Endothelial cell of umbilical vein (primary cell): Measurements from ENCODE around the gene GAK. TPM values are rescaled to one million over a fixed set of nuclear protein-coding genes. Genes with fewer than 3 reads are reported as not detected.

Source experiments
- BruUV-seq: library from RNA; stranded (reverse); fragments of 400-500 nt; replicated peaks from 2 replicates; lab custom pipeline; 2021; lab: Mats Ljungman, UMichigan
- CTCF ChIA-PET: fragments of 300-600, 350-600 bp; sonication (Branson Sonifier 250); formaldehyde crosslinking; loops from one replicate; lab custom pipeline; 2021; ENCODE audit warnings: antibody characterized with exemption, inconsistent platforms; lab: Charles Lee
- POLR2A ChIA-PET: fragments of 300-600, 350-600 bp; sonication (Branson Sonifier 250); formaldehyde crosslinking; loops from one replicate; lab custom pipeline; 2021; ENCODE audit warnings: antibody characterized with exemption, inconsistent platforms; lab: Charles Lee
- DNase-seq: peaks from one replicate; pipeline ENCODE4 v3.0.0-alpha.2; 2011; ENCODE audit warnings: low read depth, low spot score
- FAIRE-seq: peaks from 2 replicates; lab custom pipeline; 2011; peaks lifted over from hg19 to GRCh38; lab: Jason Lieb, UNC
- H2AFZ ChIP-seq: 2 replicates; pipeline ENCODE4 v1.6.0; 2012; ENCODE audit warnings: low read depth, low read length, control low read depth, inconsistent platforms
- H3K27ac ChIP-seq: 2 replicates; pipeline ENCODE4 v1.5.1; 2011; ENCODE audit warnings: low read depth, mild to moderate bottlenecking, control low read depth, low read length, moderate library complexity; ENCODE audit not compliant: insufficient read depth
- H3K27me3 ChIP-seq, 2 experiments: 2 replicates each; pipeline versions ENCODE4 v1.6.0 to v1.6.1; 2011; ENCODE audit warnings: low read length in 2 of 2, mixed read lengths in 1 of 2; ENCODE audit not compliant: control insufficient read depth in 2 of 2, insufficient read depth in 2 of 2
- H3K36me3 ChIP-seq, 2 experiments: 2 replicates in 1 of 2; 3 replicates in 1 of 2; pipeline ENCODE4 v1.5.1; 2011; ENCODE audit warnings: low read length in 2 of 2, mild to moderate bottlenecking in 1 of 2, moderate library complexity in 1 of 2; ENCODE audit not compliant: control insufficient read depth in 2 of 2, insufficient read depth in 2 of 2; ENCODE audit errors: extremely low read depth in 1 of 2
- H3K4me1 ChIP-seq: 3 replicates; pipeline ENCODE4 v1.5.1; 2011; ENCODE audit warnings: mild to moderate bottlenecking, low read length; ENCODE audit not compliant: control insufficient read depth, insufficient read depth; ENCODE audit errors: extremely low read depth
- H3K4me2 ChIP-seq: 2 replicates; pipeline ENCODE4 v1.6.1; 2011; ENCODE audit warnings: low read length, control low read depth, mixed read lengths; ENCODE audit not compliant: insufficient read depth
- H3K4me3 ChIP-seq, 3 experiments: fragments of 200-600 bp in 1 of 3; sonication (generic), shearing (Covaris generic) in 1 of 3; replicated peaks in 1 of 3; 2 replicates each; pipeline ENCODE4 v1.5.1; 2011 to 2016; ENCODE audit warnings: control low read depth in 3 of 3, low read length in 3 of 3, mild to moderate bottlenecking in 2 of 3, inconsistent platforms in 1 of 3, low read depth in 1 of 3, moderate library complexity in 1 of 3; ENCODE audit not compliant: insufficient read depth in 1 of 3
- H3K79me2 ChIP-seq: 2 replicates; pipeline ENCODE4 v1.6.0; 2012; ENCODE audit warnings: low read length, inconsistent platforms; ENCODE audit not compliant: control insufficient read depth, insufficient read depth
- H3K9ac ChIP-seq: replicated peaks from 2 replicates; pipeline ENCODE3; 2011; ENCODE audit warnings: low read length, control low read depth; ENCODE audit not compliant: insufficient read depth; ENCODE audit errors: extremely low read depth
- H3K9me1 ChIP-seq: replicated peaks from 3 replicates; pipeline ENCODE4 v1.6.0; 2011; ENCODE audit warnings: mild to moderate bottlenecking, low read length; ENCODE audit not compliant: control insufficient read depth, insufficient read depth; ENCODE audit errors: extremely low read depth
- H3K9me3 ChIP-seq: replicated peaks from 2 replicates; pipeline ENCODE4 v1.5.1; 2012; ENCODE audit warnings: low read length, inconsistent platforms; ENCODE audit not compliant: control insufficient read depth, insufficient read depth
- H4K20me1 ChIP-seq: replicated peaks from 2 replicates; pipeline ENCODE3; 2011; ENCODE audit warnings: mild to moderate bottlenecking, low read length; ENCODE audit not compliant: control insufficient read depth, insufficient read depth; ENCODE audit errors: extremely low read depth
- EZH2 ChIP-seq: IDR thresholded peaks from 2 replicates; pipeline ENCODE4 v1.6.1; 2012; ENCODE audit warnings: borderline replicate concordance, low read depth, mild to moderate bottlenecking, moderate library complexity, low read length, inconsistent platforms; ENCODE audit not compliant: severe bottlenecking
- FOS ChIP-seq: IDR thresholded peaks from 2 replicates; pipeline ENCODE4 v1.6.1; 2011; ENCODE audit warnings: mild to moderate bottlenecking, low read length, moderate library complexity, borderline replicate concordance; ENCODE audit not compliant: insufficient read depth
- GATA2 ChIP-seq: IDR thresholded peaks from 2 replicates; pipeline ENCODE4 v1.7.0; 2011; ENCODE audit warnings: low read depth, mild to moderate bottlenecking, moderate library complexity, mixed read lengths, low read length; ENCODE audit not compliant: insufficient read length, insufficient read depth
- JUN ChIP-seq: IDR thresholded peaks from 2 replicates; pipeline ENCODE4 v1.6.1; 2011; ENCODE audit warnings: borderline replicate concordance, low read depth; ENCODE audit not compliant: insufficient read length, insufficient read depth
- MYC ChIP-seq: IDR thresholded peaks from one replicate; pipeline ENCODE4 v1.6.1; 2011; ENCODE audit warnings: mild to moderate bottlenecking, low read depth, low read length
- POLR2A ChIP-seq: IDR thresholded peaks from 2 replicates; pipeline ENCODE4 v1.6.1; 2012; ENCODE audit warnings: low read depth, mild to moderate bottlenecking, control low read depth, low read length
- POLR2AphosphoS5 ChIP-seq: IDR thresholded peaks from 2 replicates; pipeline ENCODE4 v1.6.1; 2012; ENCODE audit warnings: low read depth, mild to moderate bottlenecking, control low read depth, low read length, moderate library complexity; ENCODE audit not compliant: insufficient read depth
- dilution Hi-C: fragments of 300-500 bp; cut with MboI; formaldehyde crosslinking; loops from one replicate; pipeline ENCODE4 v1.15.0; 2019; ENCODE audit warnings: low sequenced_read_pairs; ENCODE audit not compliant: extremely low pct_ligation_motif_present
- intact Hi-C: fragments of 100-400 bp; cut with micrococcal nuclease; formaldehyde crosslinking; loops from one replicate; pipeline ENCODE4 v1.10.0; 2022
- polyA plus RNA-seq, 4 experiments: library from polyadenylated mRNA; depleted of rRNA in 3 of 4; stranded (reverse) in 3 of 4; unstranded in 1 of 4; fragments of >200 nt; gene quantifications; 2 replicates each; pipeline versions ENCODE4 v1.2.1 to v1.2.3, GENCODE V29; 2011 to 2012; ENCODE audit warnings: missing spikeins in 1 of 4
- total RNA-seq: library from RNA; stranded (reverse); gene quantifications from 2 replicates; pipeline ENCODE4 v1.2.3, GENCODE V29; 2021
- TF ChIP-seq, protein P1 (sequence below), 2 donors: IDR thresholded peaks; 1 replicate in 1 of 2; 2 replicates in 1 of 2; pipeline ENCODE4 v1.5.1; 2011; ENCODE audit warnings: low read length in 2 of 2, mild to moderate bottlenecking in 2 of 2, moderate library complexity in 2 of 2, control low read depth in 1 of 2, inconsistent platforms in 1 of 2, low read depth in 1 of 2; ENCODE audit not compliant: insufficient read depth in 1 of 2; ENCODE audit errors: extremely low read depth in 1 of 2
- TF ChIP-seq, protein P2 (sequence below): IDR thresholded peaks from 2 replicates; pipeline ENCODE4 v1.6.1; 2011; ENCODE audit not compliant: insufficient read depth, insufficient read length

GAK gene
- total and polyA plus RNA-seq, 2 donors (not counting 3 experiments of a cell fraction or from before 2014, with no cell fraction given): 49.6 to 109 TPM

DNA sequence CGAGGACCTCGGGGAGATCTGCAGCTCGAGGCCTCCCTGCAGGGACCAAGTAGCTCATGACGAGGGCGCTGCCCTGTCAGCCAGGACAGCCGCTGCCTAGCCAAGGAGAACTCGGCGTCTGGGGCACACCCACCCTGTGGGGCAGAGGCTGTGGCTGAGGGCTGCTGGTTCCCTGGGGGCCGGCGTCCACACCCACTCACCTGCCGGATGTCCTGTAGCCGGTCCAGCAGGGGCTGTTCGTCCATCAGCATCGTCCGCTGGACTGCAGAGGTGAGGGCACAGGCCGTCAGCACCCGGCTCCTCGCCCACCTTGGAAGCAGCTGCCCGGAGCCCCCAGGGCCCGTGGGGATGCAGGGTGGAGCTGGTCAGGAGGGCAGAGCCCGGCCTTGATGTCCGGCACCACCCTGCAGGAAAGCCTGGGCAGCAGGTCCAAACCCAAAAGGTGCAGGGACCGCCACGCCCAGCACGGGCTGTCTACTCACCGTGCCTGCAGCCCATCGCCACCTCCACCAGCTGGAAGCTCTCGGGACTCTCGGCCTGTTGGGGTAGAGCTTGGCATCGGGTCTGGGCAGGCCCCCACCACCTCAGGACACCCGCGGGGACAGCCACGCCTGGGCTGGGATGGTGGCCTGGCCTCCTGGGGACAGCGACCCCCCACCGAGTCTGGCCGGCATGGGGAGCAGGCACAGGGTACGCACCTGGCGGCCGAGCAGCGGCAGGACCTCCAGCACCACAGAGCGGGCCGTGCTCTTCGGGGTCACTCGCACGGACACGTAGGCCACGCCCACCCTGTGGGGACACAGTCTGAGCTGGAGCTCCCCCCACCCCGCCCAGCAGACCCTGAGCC lies 34.4 kb upstream of the GAK start:
- intact Hi-C loops (no loop called here), dilution Hi-C loops (no loop called here)
- H3K4me2 ChIP-seq: no peak overlapping the region
- H3K9ac ChIP-seq: no peak overlapping the region
- no peaks in the 10 kb centered on the region for H3K79me2 ChIP-seq
- POLR2A ChIA-PET: no interaction called here
- H3K36me3 ChIP-seq: peaks cover 0 to 24% of the 10 kb centered on the region in 2 experiments
- H3K27ac ChIP-seq: no peak overlapping the region
- DNase-seq (no peak), FAIRE-seq (no peak)
- BruUV-seq: no TSS peak
- H4K20me1 ChIP-seq: no peaks in the 10 kb centered on the region
- H2AFZ ChIP-seq: no peak overlapping the region
- CTCF ChIA-PET: no interaction called here
- no peaks in the 10 kb centered on the region for H3K9me3 ChIP-seq
- no peaks in the 10 kb centered on the region for H3K9me1 ChIP-seq
- H3K27me3 ChIP-seq: no peaks in the 10 kb centered on the region
- TF ChIP-seq POLR2A (no peak), MYC (no peak), POLR2AphosphoS5 (no peak), JUN (no peak), EZH2 (no peak), GATA2 (no peak), FOS (no peak)
- TF ChIP-seq, protein P1, sequence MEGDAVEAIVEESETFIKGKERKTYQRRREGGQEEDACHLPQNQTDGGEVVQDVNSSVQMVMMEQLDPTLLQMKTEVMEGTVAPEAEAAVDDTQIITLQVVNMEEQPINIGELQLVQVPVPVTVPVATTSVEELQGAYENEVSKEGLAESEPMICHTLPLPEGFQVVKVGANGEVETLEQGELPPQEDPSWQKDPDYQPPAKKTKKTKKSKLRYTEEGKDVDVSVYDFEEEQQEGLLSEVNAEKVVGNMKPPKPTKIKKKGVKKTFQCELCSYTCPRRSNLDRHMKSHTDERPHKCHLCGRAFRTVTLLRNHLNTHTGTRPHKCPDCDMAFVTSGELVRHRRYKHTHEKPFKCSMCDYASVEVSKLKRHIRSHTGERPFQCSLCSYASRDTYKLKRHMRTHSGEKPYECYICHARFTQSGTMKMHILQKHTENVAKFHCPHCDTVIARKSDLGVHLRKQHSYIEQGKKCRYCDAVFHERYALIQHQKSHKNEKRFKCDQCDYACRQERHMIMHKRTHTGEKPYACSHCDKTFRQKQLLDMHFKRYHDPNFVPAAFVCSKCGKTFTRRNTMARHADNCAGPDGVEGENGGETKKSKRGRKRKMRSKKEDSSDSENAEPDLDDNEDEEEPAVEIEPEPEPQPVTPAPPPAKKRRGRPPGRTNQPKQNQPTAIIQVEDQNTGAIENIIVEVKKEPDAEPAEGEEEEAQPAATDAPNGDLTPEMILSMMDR (IDR thresholded peaks at IDR 0.05; ENCODE audit: extremely low read depth in 1 of 2, insufficient read depth in 1 of 2, low read depth in 1 of 2, low read length in 2 of 2): no peak
- TF ChIP-seq, protein P2, sequence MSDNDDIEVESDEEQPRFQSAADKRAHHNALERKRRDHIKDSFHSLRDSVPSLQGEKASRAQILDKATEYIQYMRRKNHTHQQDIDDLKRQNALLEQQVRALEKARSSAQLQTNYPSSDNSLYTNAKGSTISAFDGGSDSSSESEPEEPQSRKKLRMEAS: no peak
- no peaks in the 10 kb centered on the region for H3K4me1 ChIP-seq
- H3K4me3 ChIP-seq: no peak overlapping the region
